Measurements from ENCODE around the gene OSBPL3.

The OSBPL3 gene

GRCh38 chr7:24955313-24955712 is 24.7 kb downstream of the OSBPL3 start:
- DNase-seq (ENCODE audit: low read depth in 2 of 2): no peak

GRCh38 chr7:24952464-24952863 is 27.5 kb downstream of the OSBPL3 start:
- no peak for DNase-seq (ENCODE audit: low read depth in 2 of 2)

DNA sequence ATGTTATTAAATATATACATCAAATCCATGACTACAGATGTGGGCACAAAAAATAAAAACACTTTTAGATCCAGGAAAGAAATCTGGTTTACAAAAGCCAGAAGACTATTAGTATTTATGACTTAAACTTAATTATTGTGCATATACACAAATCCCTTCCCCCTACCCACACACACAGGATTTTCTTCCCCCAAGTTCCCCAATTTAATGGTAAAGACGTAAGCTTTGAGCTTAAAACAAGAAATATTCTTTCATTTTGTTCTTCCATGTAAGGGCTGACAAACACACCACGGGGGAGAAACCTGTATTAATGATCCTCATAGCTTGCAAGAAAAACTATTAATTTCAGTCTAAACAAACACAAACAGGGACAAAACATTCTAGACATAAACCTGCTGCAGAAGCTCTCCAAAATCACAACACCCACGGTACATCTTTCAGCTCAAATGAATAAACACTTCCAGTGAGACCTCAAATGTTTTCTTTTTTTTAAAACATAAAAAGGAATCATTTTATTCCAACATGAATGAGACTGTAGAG is 28.5 kb downstream of the OSBPL3 start:
- DNase-seq (ENCODE audit: low read depth in 2 of 2): no peak

GRCh38 chr7:24949884-24950283 is 30.1 kb downstream of the OSBPL3 start:
- no peak for DNase-seq (ENCODE audit: low read depth in 2 of 2)

DNA sequence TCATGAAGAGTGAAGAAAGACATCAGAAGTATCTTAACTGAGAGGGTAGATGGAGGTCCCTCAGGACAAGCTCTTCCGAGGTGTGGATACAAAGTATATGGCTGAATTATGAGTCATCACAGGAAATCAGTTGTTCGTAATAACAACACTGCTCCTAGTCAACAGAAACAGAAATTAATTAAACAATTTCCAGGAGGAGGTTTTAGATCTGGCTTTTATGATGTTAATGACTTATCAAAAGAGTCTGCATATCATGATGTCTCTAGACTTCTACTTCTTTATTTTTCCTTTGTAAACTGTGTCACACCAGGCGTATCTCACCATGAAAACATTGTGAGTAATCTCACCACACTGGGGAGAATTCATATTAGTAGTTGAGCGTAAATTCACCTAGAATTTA is 31.2 kb downstream of the OSBPL3 start:
- no peak for DNase-seq (ENCODE audit: low read depth in 2 of 2)

- no peak for DNase-seq (ENCODE audit: low read depth in 2 of 2)
Observed at GRCh38 chr7:24946467-24946866, 33.5 kb downstream of the OSBPL3 start.

DNA sequence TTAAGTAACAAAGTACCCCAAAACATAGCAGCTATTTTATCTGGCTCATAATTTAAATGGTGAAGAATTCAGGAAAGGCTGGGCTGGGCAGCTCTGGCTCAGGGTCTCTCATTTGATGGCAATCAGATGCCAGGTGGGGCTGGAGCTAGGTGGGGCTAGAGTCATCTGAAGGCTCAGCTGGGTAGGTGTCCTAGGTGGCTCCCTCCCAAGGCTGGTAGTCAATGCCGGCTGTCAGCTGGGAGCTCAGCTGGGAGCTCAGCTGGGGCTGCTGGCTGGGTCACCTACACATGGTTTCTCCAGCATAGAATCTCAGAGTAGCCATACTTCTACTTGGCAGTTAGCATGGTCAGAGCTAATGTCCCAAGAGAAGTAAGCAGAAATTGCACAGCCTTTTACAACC is 34.1 kb downstream of the OSBPL3 start:
- no peak for DNase-seq (ENCODE audit: low read depth in 2 of 2)

DNA sequence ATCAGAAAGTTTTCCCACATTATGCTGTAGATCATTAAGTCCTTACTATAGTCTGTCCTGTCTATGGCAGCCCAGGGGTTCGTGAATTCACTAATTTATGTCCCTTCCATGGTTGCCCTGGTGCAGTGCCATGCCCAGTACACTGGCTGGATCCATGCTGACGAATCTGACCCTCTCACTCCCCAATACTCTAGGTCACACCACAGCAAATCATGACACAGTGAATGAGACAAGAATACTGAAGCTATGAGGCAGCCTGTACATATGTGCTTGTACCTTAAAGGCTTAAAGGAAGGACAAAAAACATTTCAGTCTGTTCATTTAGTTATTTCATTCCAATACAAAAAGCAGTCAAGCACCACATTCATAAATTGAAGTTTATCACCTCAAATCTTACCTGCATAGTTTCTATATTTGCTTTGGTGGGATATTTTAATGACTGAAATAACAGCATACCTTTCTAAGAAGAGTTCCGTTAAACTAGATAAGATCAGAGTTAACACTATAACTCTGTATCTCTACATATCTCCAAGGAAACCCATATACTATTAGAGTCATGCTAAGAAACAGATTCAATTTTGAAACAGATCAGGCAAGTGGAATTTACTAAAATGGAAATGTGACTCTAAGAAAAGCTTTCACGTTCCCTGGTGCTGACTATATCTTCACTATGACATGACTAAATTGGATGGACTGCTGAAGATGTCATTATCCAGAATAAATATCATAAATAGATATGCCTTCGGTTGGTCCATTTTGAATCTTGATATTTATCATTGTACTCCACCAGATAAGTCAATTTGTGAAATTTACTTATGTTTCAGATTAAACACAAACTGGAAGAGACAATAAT is 36.7 kb downstream of the OSBPL3 start:
- DNase-seq (ENCODE audit: low read depth in 2 of 2): no peak

DNA sequence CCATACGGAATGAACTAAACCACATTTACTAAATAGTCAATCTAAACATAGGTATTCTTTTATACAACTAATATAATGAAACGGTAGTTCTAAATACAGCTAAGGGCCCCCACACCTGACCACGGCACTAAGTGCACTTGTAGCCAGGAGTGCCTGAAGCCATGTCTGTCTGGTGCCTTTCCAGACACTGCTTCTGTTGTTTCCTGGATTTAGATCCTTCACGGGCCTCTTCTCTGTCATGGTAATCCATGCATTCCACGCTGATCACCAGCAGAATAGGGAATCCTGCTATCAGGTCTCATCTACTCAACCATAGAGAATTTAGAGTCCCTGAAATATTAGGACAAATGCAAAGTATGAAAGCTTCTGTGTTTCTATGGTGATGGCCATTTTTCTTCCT is 37.8 kb downstream of the OSBPL3 start:
- DNase-seq (ENCODE audit: low read depth in 2 of 2): no peak

DNA sequence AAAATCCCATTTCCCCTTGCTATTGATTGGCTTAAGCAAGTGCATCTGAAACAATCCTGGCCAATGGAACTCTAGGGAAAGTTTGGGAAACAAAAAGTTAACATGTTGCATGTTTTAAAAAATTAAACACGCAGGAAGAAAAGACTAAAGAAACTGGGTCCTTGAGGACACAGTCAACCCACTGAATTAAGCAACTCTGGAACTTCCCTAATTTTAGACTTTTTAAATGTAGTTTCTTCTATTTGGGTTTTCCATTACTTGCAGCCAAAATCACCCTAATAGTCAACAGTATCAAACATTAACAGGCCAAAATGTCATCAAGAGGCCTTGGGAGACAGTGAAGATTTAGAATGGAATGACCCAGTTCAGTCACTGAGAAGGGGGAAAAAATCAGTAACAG is 40.6 kb downstream of the OSBPL3 start:
- DNase-seq (ENCODE audit: low read depth in 2 of 2): no peak

DNA sequence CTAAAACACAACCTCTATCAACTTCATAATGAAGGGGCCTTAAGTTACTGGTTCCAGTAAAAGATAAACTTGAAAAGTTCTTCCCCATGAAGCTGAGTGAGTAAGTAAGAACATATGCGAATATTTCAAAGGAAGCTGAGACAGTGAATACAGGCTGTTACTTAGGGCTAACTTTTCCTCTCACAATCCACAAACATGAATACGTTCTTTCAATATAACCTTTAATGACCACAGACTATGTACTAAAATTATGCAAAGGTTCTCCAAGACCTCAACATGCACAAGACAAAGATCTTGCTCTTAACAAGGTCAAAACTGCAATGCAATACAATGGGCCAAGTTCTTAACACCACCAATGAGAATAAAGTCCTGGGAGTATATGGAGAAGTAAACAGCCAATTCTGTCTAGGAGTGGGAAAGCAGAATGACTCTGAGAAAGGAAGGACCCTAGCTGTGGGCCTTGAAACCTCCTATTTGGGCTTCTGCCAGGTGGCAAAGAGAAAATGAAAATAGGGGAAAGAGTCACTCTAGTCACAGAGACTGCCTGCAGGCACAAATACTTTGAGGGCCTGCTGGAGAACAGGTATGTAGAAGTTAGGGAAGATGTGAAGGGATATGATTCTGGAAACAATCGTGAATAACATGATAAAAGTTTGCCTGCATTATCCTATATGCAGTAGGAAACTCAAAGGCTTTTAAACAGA is 43.7 kb downstream of the OSBPL3 start:
- no peak for DNase-seq (ENCODE audit: low read depth in 2 of 2)

DNA sequence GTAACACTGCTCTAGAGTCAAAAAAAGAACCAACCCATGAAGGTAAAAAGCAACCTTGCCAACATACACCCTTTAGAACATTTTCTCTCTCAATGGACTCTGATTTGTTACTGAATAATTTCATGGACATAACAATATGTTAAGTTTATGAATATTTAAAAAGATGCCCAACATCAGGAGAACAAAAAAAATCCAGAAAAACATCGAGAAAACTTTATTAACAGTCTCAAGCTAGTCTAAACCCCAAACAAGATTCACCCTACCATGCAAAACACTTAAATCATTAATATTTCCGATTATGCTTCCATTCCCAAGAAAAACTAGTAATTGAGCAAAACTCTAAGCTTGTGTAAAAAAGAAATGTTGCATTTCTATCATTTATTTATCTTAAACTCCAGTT is 46.7 kb downstream of the OSBPL3 start:
- DNase-seq (ENCODE audit: low read depth in 2 of 2): no peak

DNA sequence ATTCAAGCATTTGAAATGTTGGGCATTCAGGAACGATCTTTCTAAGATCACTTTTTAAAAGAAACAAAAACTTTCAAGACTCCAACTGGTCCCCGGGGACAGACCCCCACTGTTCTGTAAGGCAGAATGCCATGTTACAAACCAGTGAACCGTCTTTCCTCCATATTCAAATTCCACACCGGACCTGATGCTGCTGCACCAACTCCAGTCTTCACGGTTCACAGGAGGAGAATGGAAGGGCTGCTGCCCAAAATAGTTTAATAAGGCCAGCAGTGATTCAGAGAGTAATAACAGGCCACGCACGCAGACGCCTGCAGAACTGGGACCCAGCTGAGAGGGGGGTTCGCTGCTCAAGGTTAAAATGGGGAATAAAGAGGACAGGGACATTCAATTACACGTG is 47.2 kb downstream of the OSBPL3 start:
- DNase-seq (ENCODE audit: low read depth in 2 of 2): no peak

DNA sequence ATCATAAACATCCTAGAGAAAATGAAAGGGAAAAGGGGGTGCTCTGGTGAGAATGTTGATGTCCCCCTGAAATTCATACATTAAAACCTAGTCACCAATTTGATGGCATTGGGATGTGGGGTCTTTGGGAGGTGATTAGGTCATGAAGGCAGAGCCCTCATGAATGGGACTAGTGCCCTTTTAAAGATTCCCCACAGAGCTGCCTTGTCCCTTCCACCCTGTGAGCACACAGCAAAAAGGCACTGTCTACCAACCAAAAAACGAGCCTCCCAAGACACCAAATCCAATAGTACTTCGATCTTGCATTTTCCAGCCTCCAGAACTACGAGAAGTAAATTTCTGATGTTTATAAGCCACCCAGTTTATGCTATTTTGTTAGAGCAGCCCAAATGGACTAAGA is 47.6 kb downstream of the OSBPL3 start:
- DNase-seq (ENCODE audit: low read depth in 2 of 2): no peak

DNA sequence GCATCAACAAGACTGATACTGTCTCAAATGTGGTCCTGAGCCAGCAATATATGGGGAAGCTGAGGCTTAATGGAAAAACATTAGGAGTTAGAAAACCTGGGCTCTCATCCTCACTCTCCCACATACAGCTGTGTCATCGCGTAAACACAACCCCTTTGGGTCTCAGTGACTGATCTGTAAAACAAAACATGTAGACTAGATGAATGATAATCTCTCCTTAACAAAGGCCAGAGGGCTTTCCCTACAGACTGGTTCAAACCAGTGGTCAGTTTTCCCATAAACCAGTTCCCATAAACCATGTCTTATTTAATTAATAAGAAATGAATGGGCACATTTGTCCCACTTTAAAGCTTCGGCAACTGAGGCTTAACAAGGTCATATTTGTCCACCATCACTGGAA is 48.1 kb downstream of the OSBPL3 start:
- DNase-seq (ENCODE audit: low read depth in 2 of 2): no peak

GRCh38 chr7:24930856-24931255 is 49.1 kb downstream of the OSBPL3 start:
- no peak for DNase-seq (ENCODE audit: low read depth in 2 of 2)

DNA sequence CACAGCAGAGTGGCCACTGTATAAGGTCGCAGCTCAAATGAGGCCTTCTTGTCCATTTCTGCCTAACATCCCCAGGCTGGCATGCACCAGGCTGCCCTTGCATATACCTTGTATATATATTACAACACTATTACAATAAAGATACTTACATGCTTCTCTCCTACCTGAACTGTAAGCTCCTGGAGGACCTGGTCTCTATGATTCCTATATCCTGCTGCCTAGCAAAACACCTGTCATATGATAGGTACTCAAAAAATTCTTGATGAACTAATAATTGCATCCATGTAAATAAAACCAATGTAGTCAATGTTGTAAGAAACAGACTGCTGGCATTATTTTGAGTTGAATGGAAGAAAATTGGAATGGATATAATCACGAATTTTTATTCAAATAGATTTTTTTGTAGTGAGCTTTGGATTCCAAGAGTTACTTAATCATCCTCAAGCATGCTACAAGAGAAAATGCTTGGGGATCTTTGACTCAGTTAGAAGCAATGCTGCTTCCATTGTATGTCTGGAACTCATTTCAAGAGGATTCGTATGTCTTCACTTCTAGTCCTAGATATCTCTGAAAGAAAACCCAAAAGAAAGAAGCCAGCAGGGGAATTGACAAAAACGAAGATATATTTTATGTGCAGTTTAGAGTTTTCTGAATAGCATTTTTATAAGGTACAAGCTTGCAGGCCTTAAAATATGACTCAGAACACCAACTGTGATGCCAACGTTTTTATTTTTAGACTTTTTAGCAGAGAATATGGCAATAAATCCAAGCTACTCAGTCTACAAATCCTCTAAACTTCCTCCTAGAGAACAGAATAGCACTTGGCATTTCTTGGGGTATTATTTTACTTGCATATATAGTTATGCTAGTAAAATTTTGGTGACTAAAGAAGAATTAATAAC is 53.1 kb downstream of the OSBPL3 start:
- no peak for DNase-seq (ENCODE audit: low read depth in 2 of 2)

- DNase-seq (ENCODE audit: low read depth in 2 of 2): no peak
Observed at GRCh38 chr7:24924375-24924774, 55.6 kb downstream of the OSBPL3 start.

- DNase-seq (ENCODE audit: low read depth in 2 of 2): no peak
Observed at GRCh38 chr7:24923172-24923865, 56.7 kb downstream of the OSBPL3 start.

- no peak for DNase-seq (ENCODE audit: low read depth in 2 of 2)
Observed at GRCh38 chr7:24922099-24922773, 57.7 kb downstream of the OSBPL3 start.

- no peak for DNase-seq (ENCODE audit: low read depth in 2 of 2)
Observed at GRCh38 chr7:24921362-24921679, 58.7 kb downstream of the OSBPL3 start.

Data from stimulated activated CD4-positive, alpha-beta T cell treated with anti-CD3 and anti-CD28 coated beads, Interleukin-4, amount 100 ng/mL, for 48 hours (primary cell).